Muscle of leg (tissue), 11 donors: ENCODE measurements around the gene FRMD3. TPM values are rescaled to one million over a fixed set of nuclear protein-coding genes. Genes with fewer than 3 reads are reported as not detected.
A peak's percentile ranks its signal among the peaks of the same experiment; 100 is the strongest.

ENCODE experiments used
- DNase-seq: peaks from one replicate; pipeline ENCODE4 v3.0.0; 2013
- H3K27ac ChIP-seq: one replicate; pipeline ENCODE4 v1.5.1; 2013; ENCODE audit warnings: mild to moderate bottlenecking, low read length, control low read depth
- H3K27me3 ChIP-seq: one replicate; pipeline ENCODE4 v1.6.1; 2013; ENCODE audit warnings: low read length; ENCODE audit not compliant: control insufficient read depth, insufficient read depth
- H3K36me3 ChIP-seq: one replicate; pipeline ENCODE4 v1.6.1; 2013; ENCODE audit warnings: low read length; ENCODE audit not compliant: control insufficient read depth, insufficient read depth
- H3K4me1 ChIP-seq: one replicate; pipeline ENCODE4 v1.6.1; 2013; ENCODE audit warnings: low read length; ENCODE audit not compliant: control insufficient read depth, insufficient read depth
- H3K4me3 ChIP-seq: one replicate; pipeline ENCODE4 v1.5.1; 2013; ENCODE audit warnings: low read length, control low read depth
- H3K9me3 ChIP-seq: replicated peaks from 2 replicates; pipeline ENCODE4 v1.6.1; 2013; ENCODE audit warnings: low read depth, low read length; ENCODE audit not compliant: control insufficient read depth
- WGBS: methylation state at CpG from one replicate; pipeline ENCODE4 v1.1.5; 2013; ENCODE audit warnings: missing lambda C conversion rate; ENCODE audit not compliant: insufficient coverage; 5-methylcytosine and 5-hydroxymethylcytosine counted together
- polyA plus RNA-seq, 8 donors: library from polyadenylated mRNA; unstranded; fragments of 120-200 nt; gene quantifications; one replicate each; pipeline versions ENCODE4 v1.2.1 to v1.2.3, GENCODE V29; 2013; ENCODE audit warnings: inconsistent platforms in 1 of 8, low replicate concordance in 1 of 8; ENCODE audit not compliant: insufficient read length in 8 of 8, insufficient read depth in 1 of 8
- total RNA-seq: library from RNA; stranded (reverse); fragments of 120-200 nt; gene quantifications from one replicate; pipeline ENCODE4 v1.2.4, GENCODE V29; 2013

FRMD3 gene
- total and polyA plus RNA-seq, 9 donors: 21.4 to 37.5 (median 34.4) TPM

DNA sequence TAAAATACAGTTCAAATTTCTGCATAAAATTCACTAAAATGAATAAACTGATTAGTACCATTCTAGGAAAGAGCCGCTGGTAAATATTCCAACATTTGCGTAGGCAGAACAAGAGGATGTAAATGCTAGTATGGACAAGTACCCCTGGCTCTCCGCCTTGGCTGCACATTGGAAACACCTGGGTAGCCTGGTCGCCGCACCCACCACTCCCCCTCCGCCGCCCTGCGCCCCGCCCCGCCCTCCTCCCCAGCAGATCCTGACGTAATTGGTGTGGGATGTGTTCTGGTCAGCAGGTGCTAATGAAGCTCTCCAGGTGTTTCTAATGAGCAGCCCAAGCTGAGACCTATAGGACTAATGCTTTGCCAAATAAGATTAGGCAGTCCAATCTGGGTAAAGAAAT, 225.7 kb downstream of the FRMD3 start:
- no peak overlapping the region for H3K4me3 ChIP-seq
- DNase-seq: no peak
- no peak overlapping the region for H3K27ac ChIP-seq
- H3K27me3 ChIP-seq: no peaks in the 10 kb centered on the region
- no CpG with 5 or more reads among the region's 11 CpGs for WGBS
- H3K4me1 ChIP-seq: peaks cover 4% of the 10 kb centered on the region
- H3K36me3 ChIP-seq: no peaks in the 10 kb centered on the region
- H3K9me3 ChIP-seq: no peaks in the 10 kb centered on the region

DNA sequence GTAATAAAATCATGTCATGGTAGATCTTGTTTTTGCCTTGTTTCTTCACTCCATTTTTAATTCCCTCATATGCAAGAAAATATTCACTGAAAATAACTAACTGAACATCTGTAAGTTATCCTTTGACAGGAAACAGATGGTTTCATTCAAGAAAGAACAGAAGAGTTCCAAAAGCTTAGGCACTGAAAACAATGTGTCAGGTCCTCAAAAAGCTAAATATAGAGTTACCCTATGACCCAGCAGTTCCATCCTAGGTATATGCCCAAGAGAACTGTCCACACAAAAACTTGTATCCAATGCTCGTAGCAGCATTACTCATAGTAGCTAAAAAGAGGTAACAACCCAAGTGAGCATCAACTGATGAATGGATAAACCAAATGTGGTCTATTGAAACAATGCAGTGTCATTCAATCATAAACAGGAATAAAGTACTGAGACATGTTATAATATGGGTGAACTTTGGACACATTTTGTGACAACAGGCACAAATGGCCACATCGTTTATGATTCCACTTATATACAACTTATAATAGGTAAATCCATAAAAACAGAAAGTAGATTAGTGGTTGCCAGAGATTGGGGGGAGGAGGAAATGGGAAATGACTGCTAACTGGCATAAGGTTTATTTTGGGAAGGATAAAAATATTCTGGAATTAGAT, 231.0 kb downstream of the FRMD3 start:
- Histone ChIP-seq H3K9me3 (no peaks in the 10 kb centered on the region), H3K27ac (peak overlapping the region; percentile 33), H3K36me3 (no peaks in the 10 kb centered on the region), H3K27me3 (no peaks in the 10 kb centered on the region), H3K4me3 (no peak overlapping the region), H3K4me1 (peaks cover 25% of the 10 kb centered on the region)
- WGBS: no CpG with 5 or more reads among the region's 2 CpGs
- peak; percentile 86 for DNase-seq

DNA sequence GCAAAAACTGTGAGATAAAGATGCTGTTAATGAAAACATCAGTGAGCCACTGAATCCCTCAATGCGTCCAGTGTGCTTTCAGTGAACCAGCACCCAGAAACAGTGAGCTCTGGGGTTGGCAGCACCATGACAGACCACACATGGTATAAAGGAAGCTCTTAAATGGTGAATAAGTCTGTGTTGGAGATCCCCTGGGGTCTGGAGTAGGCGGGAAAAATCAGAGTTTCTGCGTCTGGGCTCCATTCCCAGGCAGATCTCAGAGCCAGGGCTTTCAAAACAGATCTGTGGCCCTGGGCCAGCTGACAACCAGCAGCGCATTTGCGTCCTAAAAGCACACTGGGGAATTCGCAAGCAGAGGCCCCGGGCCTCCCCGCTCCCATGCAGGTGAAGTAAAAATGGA, 233.5 kb downstream of the FRMD3 start:
- no peaks in the 10 kb centered on the region for H3K9me3 ChIP-seq
- 9% methylated on average over 6 of the region's 8 CpGs for WGBS
- no peaks in the 10 kb centered on the region for H3K27me3 ChIP-seq
- peak overlapping the region; percentile 74 for H3K27ac ChIP-seq
- peak; percentile 95 for DNase-seq
- peaks cover 30% of the 10 kb centered on the region for H3K4me1 ChIP-seq
- H3K36me3 ChIP-seq: no peaks in the 10 kb centered on the region
- no peak overlapping the region for H3K4me3 ChIP-seq

DNA sequence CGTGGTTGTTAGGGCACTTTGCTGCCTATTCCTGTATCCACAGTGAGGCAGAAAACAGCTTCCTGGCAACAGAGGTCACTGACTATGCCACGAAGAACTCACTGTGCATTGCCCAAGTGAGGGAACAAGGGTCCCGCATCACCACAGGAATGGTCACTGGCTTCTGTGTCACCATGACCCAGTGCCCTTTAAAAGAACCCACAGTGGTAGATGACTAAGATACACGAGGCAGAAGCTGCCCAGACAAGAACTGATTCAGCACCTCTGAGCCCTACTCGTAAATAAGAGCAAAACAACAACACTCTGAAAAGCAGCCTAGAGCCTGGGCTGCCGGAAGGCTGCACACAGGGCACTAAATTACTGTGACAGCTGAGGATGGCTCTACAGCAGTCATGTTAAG, 238.6 kb downstream of the FRMD3 start:
- DNase-seq: no peak

DNA sequence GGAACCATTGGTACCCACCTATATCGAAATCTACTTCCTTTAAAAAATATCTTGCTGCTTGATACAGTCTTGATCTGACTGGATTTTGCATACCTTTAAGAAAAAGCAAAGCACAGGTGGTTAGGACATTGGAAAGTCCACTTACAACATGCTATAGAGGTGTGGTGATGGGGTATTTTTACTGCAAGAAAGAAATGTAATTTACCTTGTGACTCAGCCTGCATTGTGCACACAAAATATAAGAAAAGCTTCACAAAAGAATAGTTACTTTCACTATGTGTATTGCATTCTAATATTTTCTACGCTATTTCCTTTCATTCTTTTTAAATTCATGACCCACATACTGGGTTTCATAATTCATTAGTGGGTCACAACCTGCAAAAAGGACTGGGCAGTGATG, 239.1 kb downstream of the FRMD3 start:
- no peaks in the 10 kb centered on the region for H3K27me3 ChIP-seq
- no CpG with 5 or more reads among the region's 2 CpGs for WGBS
- no peaks in the 10 kb centered on the region for H3K9me3 ChIP-seq
- peaks cover 6% of the 10 kb centered on the region for H3K4me1 ChIP-seq
- H3K4me3 ChIP-seq: no peak overlapping the region
- no peaks in the 10 kb centered on the region for H3K36me3 ChIP-seq
- no peak overlapping the region for H3K27ac ChIP-seq
- no peak for DNase-seq

More for the DNA sequence above, 238.6 kb downstream of the FRMD3 start:
- H3K27ac ChIP-seq: no peak overlapping the region
- WGBS: 50% methylated on average over 6 of the region's 6 CpGs
- no peaks in the 10 kb centered on the region for H3K36me3 ChIP-seq
- no peaks in the 10 kb centered on the region for H3K27me3 ChIP-seq
- peaks cover 11% of the 10 kb centered on the region for H3K4me1 ChIP-seq
- H3K9me3 ChIP-seq: no peaks in the 10 kb centered on the region
- H3K4me3 ChIP-seq: no peak overlapping the region

DNA sequence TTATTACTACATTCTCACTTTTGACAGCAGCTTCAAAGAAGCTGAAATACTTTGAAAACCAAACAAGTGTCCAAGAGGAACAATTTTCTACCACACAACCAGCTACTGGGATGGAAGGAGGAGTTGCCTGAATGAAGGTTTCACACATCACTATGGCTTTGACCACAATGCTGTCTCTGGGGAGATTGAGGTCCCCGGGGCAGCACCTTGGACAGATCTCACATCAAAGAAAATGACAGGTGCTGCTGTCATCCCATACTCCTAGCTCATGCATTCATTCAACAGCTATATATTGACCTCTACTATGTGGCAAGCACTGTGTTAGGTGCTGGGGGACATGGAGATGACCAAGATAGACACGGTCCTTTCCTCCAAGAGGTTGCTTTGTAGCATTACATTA, 242.1 kb downstream of the FRMD3 start:
- no peak for DNase-seq
- H3K9me3 ChIP-seq: no peaks in the 10 kb centered on the region
- H3K27ac ChIP-seq: no peak overlapping the region
- no peaks in the 10 kb centered on the region for H3K36me3 ChIP-seq
- H3K27me3 ChIP-seq: no peaks in the 10 kb centered on the region
- 80% methylated on average over 1 of the region's 2 CpGs for WGBS
- no peak overlapping the region for H3K4me3 ChIP-seq
- H3K4me1 ChIP-seq: peaks cover 10% of the 10 kb centered on the region

DNA sequence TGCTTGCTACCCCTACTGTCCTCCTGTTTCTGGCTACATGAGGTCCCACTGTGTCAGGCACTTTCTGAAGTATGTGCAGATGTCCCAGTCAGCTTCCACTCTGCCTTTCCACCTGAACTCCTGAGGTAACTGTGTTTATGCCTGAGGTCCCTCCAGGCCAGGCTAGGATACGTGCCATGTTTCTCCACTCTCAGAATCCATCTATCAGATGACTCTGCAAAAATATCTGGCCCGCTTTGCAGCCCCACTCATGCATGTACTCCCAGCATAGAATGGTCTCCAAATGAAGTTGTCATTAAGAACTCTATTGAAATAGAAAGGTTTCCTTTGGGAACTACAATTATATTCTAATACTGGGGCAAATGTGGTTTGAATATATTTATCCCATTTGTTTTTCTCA, 243.4 kb downstream of the FRMD3 start:
- Histone ChIP-seq H3K36me3 (no peaks in the 10 kb centered on the region), H3K27ac (no peak overlapping the region), H3K4me1 (peaks cover 7% of the 10 kb centered on the region), H3K4me3 (no peak overlapping the region), H3K27me3 (no peaks in the 10 kb centered on the region), H3K9me3 (no peaks in the 10 kb centered on the region)
- WGBS: no CpG with 5 or more reads among the region's 2 CpGs
- DNase-seq: no peak

DNA sequence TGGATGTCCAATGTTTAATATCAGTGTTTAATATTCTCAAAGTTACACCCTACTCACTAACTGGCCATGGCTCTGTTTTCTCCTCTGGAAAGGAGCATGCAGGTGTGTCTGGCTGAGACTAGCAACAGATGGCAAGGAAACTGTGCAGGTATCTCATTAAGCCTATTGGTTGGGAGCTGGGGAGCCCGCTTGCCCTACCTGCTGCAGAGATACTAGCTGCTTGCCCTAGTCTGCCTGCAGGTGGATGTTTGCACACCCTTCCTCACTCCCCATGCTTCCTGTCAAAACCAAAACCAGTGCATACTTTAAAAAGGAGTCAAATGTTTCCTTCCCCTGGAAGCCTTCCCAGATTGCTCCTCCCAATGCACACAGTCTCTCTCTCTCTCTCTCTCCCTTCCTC, 247.0 kb downstream of the FRMD3 start:
- Histone ChIP-seq H3K4me1 (peaks cover 15% of the 10 kb centered on the region), H3K27me3 (no peaks in the 10 kb centered on the region), H3K9me3 (no peaks in the 10 kb centered on the region), H3K27ac (no peak overlapping the region), H3K36me3 (no peaks in the 10 kb centered on the region), H3K4me3 (no peak overlapping the region)
- 100% methylated on average over 1 of the region's 1 CpG for WGBS
- no peak for DNase-seq

DNA sequence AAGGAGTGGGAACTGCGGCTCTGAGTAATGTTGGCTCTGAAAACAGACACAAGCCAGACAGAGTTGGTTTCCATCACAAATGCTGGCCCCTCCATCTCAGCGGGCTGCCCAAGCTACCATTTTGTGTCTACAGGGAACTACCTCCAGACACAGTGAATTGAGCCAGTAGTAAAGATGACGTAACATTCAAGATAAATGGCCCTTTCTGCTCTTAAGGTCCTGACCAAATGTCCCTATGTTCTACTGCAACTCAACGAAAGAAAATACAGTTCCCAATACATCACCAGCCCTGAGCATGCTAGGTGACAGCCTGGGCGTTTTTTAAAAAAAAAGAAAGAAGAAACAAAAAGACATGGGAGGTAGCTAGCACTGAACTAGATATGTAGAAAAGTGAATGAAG, 247.5 kb downstream of the FRMD3 start:
- no peaks in the 10 kb centered on the region for H3K9me3 ChIP-seq
- H3K27me3 ChIP-seq: no peaks in the 10 kb centered on the region
- no CpG with 5 or more reads among the region's 5 CpGs for WGBS
- DNase-seq: no peak
- peaks cover 16% of the 10 kb centered on the region for H3K4me1 ChIP-seq
- H3K4me3 ChIP-seq: no peak overlapping the region
- H3K36me3 ChIP-seq: no peaks in the 10 kb centered on the region
- no peak overlapping the region for H3K27ac ChIP-seq

DNA sequence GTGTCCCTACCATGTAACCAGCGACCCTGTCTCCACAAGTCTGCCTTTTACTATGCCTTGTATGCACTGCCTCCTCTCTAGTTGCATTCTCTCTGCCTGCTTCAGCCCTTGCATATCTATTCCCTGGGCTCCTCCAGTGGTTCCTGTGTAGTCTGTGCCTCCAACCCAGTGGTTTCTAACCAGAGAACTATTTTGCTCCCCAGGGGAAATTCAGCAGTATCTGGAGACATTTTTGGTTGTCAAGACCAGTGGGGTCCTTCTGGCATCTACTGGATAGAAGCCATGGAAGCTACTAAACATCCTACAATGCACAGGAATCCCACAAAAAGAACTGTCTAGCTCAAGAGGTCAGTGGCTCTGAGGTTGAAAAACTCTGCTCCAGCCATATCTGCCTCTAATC, 251.2 kb downstream of the FRMD3 start:
- 80% methylated on average over 1 of the region's 1 CpG for WGBS
- Histone ChIP-seq H3K27ac (no peak overlapping the region), H3K4me3 (no peak overlapping the region), H3K4me1 (peaks cover 25% of the 10 kb centered on the region), H3K9me3 (no peaks in the 10 kb centered on the region), H3K36me3 (no peaks in the 10 kb centered on the region), H3K27me3 (no peaks in the 10 kb centered on the region)
- DNase-seq: no peak
